ENCODE data around the gene IRF8. TPM values are rescaled to one million over a fixed set of nuclear protein-coding genes. Genes with fewer than 3 reads are reported as not detected.

The IRF8 gene
- polyA plus RNA-seq, 1 of the 3 experiments (the other 2 are of a cell fraction): not detected

- TF ChIP-seq FOSL2 (IDR thresholded peaks at IDR 0.05; ENCODE audit: borderline replicate concordance, low read depth) (no peak), NFIC (IDR thresholded peaks at IDR 0.05; ENCODE audit: borderline replicate concordance) (no peak), JUND (IDR thresholded peaks at IDR 0.05) (no peak), MEF2A (IDR thresholded peaks at IDR 0.05; ENCODE audit: borderline replicate concordance, low read depth) (no peak), SMC3 (IDR thresholded peaks at IDR 0.05; ENCODE audit: low read depth, low read length) (no peak)
These were observed 1.2 kb downstream of the IRF8 start (continued) for GRCh38 chr16:85900027-85900792.

GRCh38 chr16:85901110-85901509 is 2.1 kb downstream of the IRF8 start:
- Histone ChIP-seq H3K79me2 (ENCODE audit: insufficient read depth) (no peaks in the 10 kb centered on the region), H3K9me3 (no peaks in the 10 kb centered on the region; the same call in 1 of the 2 replicates), H3K27me3 (ENCODE audit: insufficient read depth) (peaks cover 94% of the 10 kb centered on the region), H3F3A (replicated peaks; ENCODE audit: insufficient read depth) (no peaks in the 10 kb centered on the region), H3K9me2 (no peaks in the 10 kb centered on the region), H3K36me3 (replicated peaks in 1 of 2; ENCODE audit: control insufficient read depth in 1 of 2, insufficient read depth in 2 of 2, low read length in 1 of 2) (no peaks in the 10 kb centered on the region), H3K4me1 (ENCODE audit: control insufficient read depth in 1 of 2, insufficient read depth in 2 of 2, low read depth in 1 of 2, low read length in 1 of 2) (no peaks in the 10 kb centered on the region), H3K27ac (ENCODE audit: low read depth in 2 of 2, low read length in 1 of 2) (no peak overlapping the region), H4K20me1 (ENCODE audit: insufficient read depth) (no peaks in the 10 kb centered on the region), H3K9ac (no peak overlapping the region), H3K4me3 (ENCODE audit: low read depth in 2 of 2, low read length in 1 of 2) (no peak overlapping the region), H3K4me2 (no peak overlapping the region), H2AFZ (ENCODE audit: low read depth) (no peak overlapping the region)
- no peak for DNase-seq
- 8% methylated on average over 4 of the region's 4 CpGs for WGBS (ENCODE audit: low lambda C conversion rate)
- ChIA-PET POLR2A (no interaction called here), CTCF (interaction anchor here (1.2 to 1.5 kb wide), 2 partner anchors 115 to 172 kb away, joined by 3 read pairs; no protein-coding TSS in a partner anchor)
- no peak for TF ChIP-seq MEF2A (IDR thresholded peaks at IDR 0.05; ENCODE audit: borderline replicate concordance, low read depth)
- no peak for TF ChIP-seq CTCF (IDR thresholded peaks at IDR 0.05)
- no peak for TF ChIP-seq FOXJ3 (CRISPR knock-in tag; IDR thresholded peaks at IDR 0.05)
- TF ChIP-seq RFX5 (IDR thresholded peaks at IDR 0.05; ENCODE audit: low read length): no peak
- no peak for TF ChIP-seq TAF1 (IDR thresholded peaks at IDR 0.05; ENCODE audit: borderline replicate concordance, low read depth, low read length)
- no peak for TF ChIP-seq USF1 (IDR thresholded peaks at IDR 0.05; ENCODE audit: borderline replicate concordance, low read depth)
- no peak for TF ChIP-seq MAX (IDR thresholded peaks at IDR 0.05; ENCODE audit: low read depth)
- no peak for TF ChIP-seq USF2 (IDR thresholded peaks at IDR 0.05; ENCODE audit: borderline replicate concordance, low read depth, low read length)
- no peak for TF ChIP-seq NFIC (IDR thresholded peaks at IDR 0.05; ENCODE audit: borderline replicate concordance)
- no peak for TF ChIP-seq FOXM1 (IDR thresholded peaks at IDR 0.05; ENCODE audit: low read depth)
- no peak for TF ChIP-seq EP300 (IDR thresholded peaks at IDR 0.05; ENCODE audit: borderline replicate concordance in 1 of 2, low read depth in 1 of 2, low read length in 1 of 2)
- TF ChIP-seq TCF12 (IDR thresholded peaks at IDR 0.05): no peak
- no peak for TF ChIP-seq ELF1 (IDR thresholded peaks at IDR 0.05)
- no peak for TF ChIP-seq EZH2phosphoT487 (IDR thresholded peaks at IDR 0.05; ENCODE audit: borderline replicate concordance, low read depth)
- TF ChIP-seq RXRA (IDR thresholded peaks at IDR 0.05; ENCODE audit: borderline replicate concordance, low read depth): no peak
- TF ChIP-seq MXI1 (IDR thresholded peaks at IDR 0.05; ENCODE audit: low read depth, low read length): no peak
- TF ChIP-seq RAD21 (IDR thresholded peaks at IDR 0.05; ENCODE audit: low read length): no peak
- TF ChIP-seq REST (IDR thresholded peaks at IDR 0.05; ENCODE audit: low read depth, low read length): no peak
- no peak for TF ChIP-seq GABPA (IDR thresholded peaks at IDR 0.05; ENCODE audit: low read depth)

Data from SK-N-SH (cell line).